HG03432 (cell line): ENCODE results near the gene DCUN1D2.
A peak's percentile ranks its signal among the peaks of the same experiment; 100 is the strongest.
"Not testable (repeated sequence)": the region's sequence is repeated elsewhere in the genome, so short reads cannot be mapped to it uniquely, and the experiment has no call there.

ENCODE experiments used
- ATAC-seq: cut with Tn5 transposase; IDR thresholded peaks from one replicate; pipeline ENCODE4 v1.9.1; 2021; ENCODE audit warnings: mild to moderate bottlenecking, moderate library complexity; ENCODE audit not compliant: unreplicated experiment

Gene DCUN1D2

GRCh38 chr13:113491982-113492381, 1.5 kb upstream of the DCUN1D2 start:
- no peak for ATAC-seq

- ATAC-seq, result no peak
These were observed 940 bp upstream of the DCUN1D2 start for GRCh38 chr13:113491418-113491883.

GRCh38 chr13:113489549-113490495, 689 bp downstream of the DCUN1D2 start:
- ATAC-seq, result peak; percentile 28

GRCh38 chr13:113489171-113489548, 1.4 kb downstream of the DCUN1D2 start:
- no peak for ATAC-seq

GRCh38 chr13:113488283-113488682, 2.2 kb downstream of the DCUN1D2 start:
- ATAC-seq, result no peak

- no peak for ATAC-seq
These were observed 3.8 kb downstream of the DCUN1D2 start for GRCh38 chr13:113486698-113487097.

- no peak for ATAC-seq
These were observed 5.0 kb downstream of the DCUN1D2 start for GRCh38 chr13:113485545-113485944.

GRCh38 chr13:113483504-113484293, 6.8 kb downstream of the DCUN1D2 start:
- ATAC-seq, result no peak

GRCh38 chr13:113483081-113483480, 7.4 kb downstream of the DCUN1D2 start:
- no peak for ATAC-seq

GRCh38 chr13:113479179-113479578, 11.3 kb downstream of the DCUN1D2 start:
- ATAC-seq, result no peak

GRCh38 chr13:113477724-113478123, 12.8 kb downstream of the DCUN1D2 start:
- no peak for ATAC-seq

GRCh38 chr13:113476811-113477210, 13.7 kb downstream of the DCUN1D2 start:
- no peak for ATAC-seq

GRCh38 chr13:113475911-113476310, 14.6 kb downstream of the DCUN1D2 start:
- no peak for ATAC-seq

GRCh38 chr13:113475280-113475679, 15.2 kb downstream of the DCUN1D2 start:
- no peak for ATAC-seq

- ATAC-seq, result no peak
These were observed 16.3 kb downstream of the DCUN1D2 start for GRCh38 chr13:113474179-113474578.

GRCh38 chr13:113472355-113473025, 18.0 kb downstream of the DCUN1D2 start:
- no peak for ATAC-seq

GRCh38 chr13:113471844-113472243, 18.7 kb downstream of the DCUN1D2 start:
- no peak for ATAC-seq

GRCh38 chr13:113470635-113471163, 19.8 kb downstream of the DCUN1D2 start:
- not testable (repeated sequence) for ATAC-seq

GRCh38 chr13:113470073-113470472, 20.4 kb downstream of the DCUN1D2 start:
- ATAC-seq, result no peak

GRCh38 chr13:113469582-113469981, 20.9 kb downstream of the DCUN1D2 start:
- no peak for ATAC-seq
